ENCODE data around the gene OR2AG1. TPM values are rescaled to one million over a fixed set of nuclear protein-coding genes. Genes with fewer than 3 reads are reported as not detected.
"Not testable (repeated sequence)": the region's sequence is repeated elsewhere in the genome, so short reads cannot be mapped to it uniquely, and the experiment has no call there.

OR2AG1 gene
- total RNA-seq, 2 experiments from 2014 or later, result not detected

- no peak overlapping the region for H3K4me3 Mint-ChIP-seq
- peaks cover 3% of the 10 kb centered on the region for H3K9me3 Mint-ChIP-seq
- H3K36me3 Mint-ChIP-seq, result peaks cover 12% of the 10 kb centered on the region
- POLR2A ChIA-PET, result interaction anchor here (0.7 to 2.3 kb wide), 6 partner anchors 9 to 266 kb away, joined by 3 to 8 read pairs (median 5); partner anchors contain the start of genes ARFIP2, RRP8, TAF10 and TIMM10B
- no peak overlapping the region for H3K27ac Mint-ChIP-seq
- ATAC-seq (ENCODE audit: low read depth) (no peak), DNase-seq (no peak)
- peaks cover 28% of the 10 kb centered on the region for H3K4me1 Mint-ChIP-seq
- H3K27me3 Mint-ChIP-seq, result no peaks in the 10 kb centered on the region
These were observed 35.6 kb upstream of the OR2AG1 start for GRCh38 chr11:6747097-6747668.

DNA sequence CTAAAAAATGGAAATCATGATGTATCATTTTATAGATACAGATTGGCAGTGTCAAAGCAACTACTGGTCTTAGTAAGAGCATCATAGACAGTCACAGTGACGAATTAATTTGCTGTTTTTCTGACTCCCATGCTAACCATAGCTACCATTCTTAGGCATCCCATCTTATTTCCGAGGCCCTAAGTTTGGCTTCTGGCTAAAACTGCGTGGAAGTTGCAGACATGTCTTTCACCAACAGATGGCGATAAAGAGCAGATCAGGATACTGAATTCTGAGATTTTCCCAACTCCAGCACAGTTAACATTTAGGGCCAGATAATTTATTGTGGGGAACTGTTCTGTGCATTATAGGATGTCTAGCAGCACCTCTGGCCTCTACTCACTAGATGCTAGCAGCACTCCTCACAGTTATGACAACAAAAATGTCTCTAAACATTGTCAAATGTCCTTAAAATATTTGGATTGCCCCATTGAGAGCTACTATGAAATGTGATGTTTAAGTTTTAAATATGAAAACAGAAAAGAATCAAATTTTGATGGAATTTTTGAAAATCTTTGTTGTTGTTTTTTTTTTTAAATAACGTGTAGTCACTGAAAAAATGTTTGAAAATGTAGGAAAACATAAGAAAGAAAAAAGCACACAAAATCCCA, 27.4 kb upstream of the OR2AG1 start:
- peaks cover 3% of the 10 kb centered on the region for H3K36me3 Mint-ChIP-seq
- POLR2A ChIA-PET, result interaction anchor here (2.4 kb wide), 1 partner anchor 9 kb away, joined by 8 read pairs; no protein-coding TSS in a partner anchor
- no peak for DNase-seq
- H3K9me3 Mint-ChIP-seq, result peaks cover 3% of the 10 kb centered on the region
- ATAC-seq (ENCODE audit: low read depth), result peak; percentile 53
- H3K4me1 Mint-ChIP-seq, result peaks cover 13% of the 10 kb centered on the region
- no peaks in the 10 kb centered on the region for H3K27me3 Mint-ChIP-seq
- H3K4me3 Mint-ChIP-seq, result no peak overlapping the region
- H3K27ac Mint-ChIP-seq, result no peak overlapping the region

- no peak for ATAC-seq (ENCODE audit: low read depth)
- DNase-seq, result no peak
- no peak overlapping the region for H3K27ac Mint-ChIP-seq
- peaks cover under 1% of the 10 kb centered on the region for H3K9me3 Mint-ChIP-seq
- no peak overlapping the region for H3K4me3 Mint-ChIP-seq
- peaks cover under 1% of the 10 kb centered on the region for H3K36me3 Mint-ChIP-seq
- POLR2A ChIA-PET, result interaction anchor here (2.4 kb wide), 1 partner anchor 10 kb away, joined by 8 read pairs; no protein-coding TSS in a partner anchor
- peaks cover under 1% of the 10 kb centered on the region for H3K27me3 Mint-ChIP-seq
- H3K4me1 Mint-ChIP-seq, result peaks cover 8% of the 10 kb centered on the region
These were observed 26.9 kb upstream of the OR2AG1 start for GRCh38 chr11:6755953-6756347.

DNA sequence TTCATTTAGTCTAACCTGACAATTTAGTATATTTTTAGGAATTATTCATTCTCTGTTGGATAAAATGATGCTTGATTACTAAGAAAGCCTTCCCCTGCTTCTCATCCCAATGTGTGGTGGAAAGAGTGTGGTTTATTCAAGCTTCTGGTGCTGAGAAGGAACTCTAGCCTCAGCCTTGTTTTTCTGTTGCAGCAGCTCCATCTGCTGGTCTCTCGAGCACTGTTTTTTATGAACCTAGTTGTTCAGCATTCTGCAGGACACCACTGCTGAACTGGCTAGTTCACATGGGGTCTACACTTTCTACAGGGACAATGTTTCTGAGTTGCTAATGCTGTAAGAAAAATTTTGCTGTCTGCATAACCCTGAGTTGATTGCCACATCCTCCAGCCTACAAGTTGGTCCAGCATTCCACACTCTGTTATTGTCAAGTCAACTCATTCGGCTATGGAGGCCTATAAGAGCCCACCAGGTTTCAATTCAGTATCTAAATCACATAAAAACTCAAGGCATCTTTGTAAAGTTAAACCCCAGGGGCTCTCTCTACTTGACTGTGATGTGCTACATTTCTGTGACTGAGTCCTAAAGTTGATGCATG, 25.4 kb upstream of the OR2AG1 start:
- ATAC-seq (ENCODE audit: low read depth) (peak; percentile 74), DNase-seq (no peak)
- H3K27me3 Mint-ChIP-seq, result peaks cover 4% of the 10 kb centered on the region
- H3K9me3 Mint-ChIP-seq, result no peaks in the 10 kb centered on the region
- no peak overlapping the region for H3K27ac Mint-ChIP-seq
- no peaks in the 10 kb centered on the region for H3K36me3 Mint-ChIP-seq
- no peak overlapping the region for H3K4me3 Mint-ChIP-seq
- POLR2A ChIA-PET, result no interaction called here
- H3K4me1 Mint-ChIP-seq, result peaks cover 8% of the 10 kb centered on the region

DNA sequence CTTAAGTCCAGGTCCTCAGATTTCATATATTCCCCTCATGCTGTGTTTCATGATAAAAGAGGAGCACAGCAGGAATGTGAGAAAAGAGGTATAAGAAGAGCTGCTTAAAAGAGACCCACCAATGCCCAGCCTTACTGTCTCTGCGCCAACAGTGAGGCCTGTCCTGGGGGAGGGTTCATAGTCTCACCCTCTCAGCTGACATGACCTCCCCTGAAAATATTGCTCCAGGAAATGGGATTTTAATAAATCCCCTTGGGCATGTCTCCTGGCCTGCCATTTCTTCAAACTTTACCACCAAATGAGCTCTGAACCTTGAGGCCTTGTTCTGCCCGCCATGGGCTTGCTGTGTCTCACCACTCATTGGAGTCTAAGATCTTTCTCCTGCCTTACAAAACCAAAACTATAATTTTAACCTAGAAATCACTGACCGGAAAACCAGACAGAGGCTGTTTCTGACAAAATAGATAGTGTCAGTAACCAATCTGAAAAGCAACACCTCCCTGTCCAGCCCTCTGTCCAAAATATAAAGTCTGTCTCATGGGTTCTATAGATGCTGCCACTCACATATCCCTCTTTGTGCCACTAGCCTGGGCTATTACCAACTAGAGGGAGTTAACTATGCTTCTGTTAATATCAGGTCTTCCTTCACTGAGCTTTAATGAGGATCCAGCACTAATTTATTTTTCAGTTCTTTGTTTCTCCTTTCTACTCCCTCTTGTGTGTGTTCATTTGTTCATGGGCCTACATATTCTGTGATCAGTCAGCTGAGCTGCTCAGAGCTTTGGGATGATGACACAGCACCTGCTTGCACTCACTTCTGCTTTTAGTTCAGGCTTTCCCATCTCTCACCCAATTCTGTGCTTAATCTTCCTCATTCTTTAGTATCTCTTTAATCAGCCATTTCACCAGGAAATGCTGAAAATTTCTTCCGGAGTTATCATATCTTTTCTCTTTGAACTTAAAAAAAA, 10.6 kb upstream of the OR2AG1 start, which contains the start of gene OR2AG2:
OR2AG2 (minus strand) TSS at position 51 of the 968 bp plus-strand sequence. CDS start 3,019 bp downstream, outside the sequence.
- H3K27ac Mint-ChIP-seq, result no peak within 1 kb of the TSS
- no peaks in the 10 kb centered on the region for H3K36me3 Mint-ChIP-seq
- DNase-seq (no peak), ATAC-seq (ENCODE audit: low read depth) (no peak)
- POLR2A ChIA-PET, result no interaction called here
- no peak within 1 kb of the TSS for H3K4me3 Mint-ChIP-seq
- peaks cover 14% of the 10 kb centered on the region for H3K27me3 Mint-ChIP-seq
- H3K9me3 Mint-ChIP-seq, result no peaks in the 10 kb centered on the region
- H3K4me1 Mint-ChIP-seq, result no peaks in the 10 kb centered on the region

DNA sequence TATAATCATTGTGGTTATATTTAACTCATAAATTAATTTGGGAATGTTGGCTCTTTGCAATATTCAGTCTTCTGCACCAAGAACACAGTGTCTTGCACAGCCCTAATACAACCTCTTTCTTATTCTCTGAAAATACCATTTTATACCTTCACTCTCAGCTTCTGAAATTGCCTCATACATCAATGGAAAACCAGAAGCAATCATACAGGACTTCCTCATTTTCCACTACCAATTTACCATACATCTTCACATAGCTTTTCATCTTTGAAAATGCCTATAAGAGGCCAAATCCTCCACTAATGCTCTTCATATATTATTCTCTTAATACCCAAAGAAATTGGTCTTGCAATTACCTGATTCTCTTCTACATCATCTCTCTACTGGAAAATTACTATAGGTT, 4.3 kb upstream of the OR2AG1 start:
- no peaks in the 10 kb centered on the region for H3K36me3 Mint-ChIP-seq
- DNase-seq, result no peak
- no peak overlapping the region for H3K27ac Mint-ChIP-seq
- peaks cover 14% of the 10 kb centered on the region for H3K27me3 Mint-ChIP-seq
- POLR2A ChIA-PET, result no interaction called here
- H3K4me3 Mint-ChIP-seq, result no peak overlapping the region
- no peaks in the 10 kb centered on the region for H3K4me1 Mint-ChIP-seq
- ATAC-seq (ENCODE audit: low read depth), result no peak
- no peaks in the 10 kb centered on the region for H3K9me3 Mint-ChIP-seq

- Mint-ChIP-seq H3K27me3 (peaks cover 11% of the 10 kb centered on the region), H3K4me3 (no peak overlapping the region), H3K27ac (no peak overlapping the region), H3K36me3 (no peaks in the 10 kb centered on the region), H3K4me1 (no peaks in the 10 kb centered on the region), H3K9me3 (no peaks in the 10 kb centered on the region)
- POLR2A ChIA-PET, result interaction anchor here (0.6 kb wide), 1 partner anchor 661 kb away, joined by 3 read pairs; no protein-coding TSS in a partner anchor
- DNase-seq (no peak), ATAC-seq (ENCODE audit: low read depth) (no peak)
These were observed 2.0 kb upstream of the OR2AG1 start for GRCh38 chr11:6780829-6781228.

GRCh38 chr11:6790546-6790945, 7.7 kb downstream of the OR2AG1 start:
- ATAC-seq (ENCODE audit: low read depth) (no peak), DNase-seq (no peak)
- H3K36me3 Mint-ChIP-seq, result no peaks in the 10 kb centered on the region
- no peak overlapping the region for H3K27ac Mint-ChIP-seq
- no peak overlapping the region for H3K4me3 Mint-ChIP-seq
- no peaks in the 10 kb centered on the region for H3K4me1 Mint-ChIP-seq
- H3K9me3 Mint-ChIP-seq, result no peaks in the 10 kb centered on the region
- peaks cover 15% of the 10 kb centered on the region for H3K27me3 Mint-ChIP-seq
- POLR2A ChIA-PET, result no interaction called here

GRCh38 chr11:6794639-6795038, 11.8 kb downstream of the OR2AG1 start:
- Mint-ChIP-seq H3K27me3 (no peaks in the 10 kb centered on the region), H3K9me3 (no peaks in the 10 kb centered on the region), H3K27ac (no peak overlapping the region), H3K4me3 (no peak overlapping the region), H3K4me1 (no peaks in the 10 kb centered on the region), H3K36me3 (no peaks in the 10 kb centered on the region)
- ATAC-seq (ENCODE audit: low read depth) (no peak), DNase-seq (no peak)
- POLR2A ChIA-PET, result no interaction called here

GRCh38 chr11:6799402-6799801, 16.6 kb downstream of the OR2AG1 start, which contains the start of gene OR6A2:
Gene OR6A2, minus strand, starts transcription at chr11:6799689. Its CDS starts 3,981 bp downstream, at chr11:6795708.
- Mint-ChIP-seq H3K27me3 (no peaks in the 10 kb centered on the region), H3K4me3 (no peak within 1 kb of the TSS), H3K9me3 (no peaks in the 10 kb centered on the region), H3K36me3 (no peaks in the 10 kb centered on the region), H3K27ac (no peak within 1 kb of the TSS), H3K4me1 (no peaks in the 10 kb centered on the region)
- DNase-seq, result no peak
- POLR2A ChIA-PET, result no interaction called here
- ATAC-seq (ENCODE audit: low read depth), result no peak

DNA sequence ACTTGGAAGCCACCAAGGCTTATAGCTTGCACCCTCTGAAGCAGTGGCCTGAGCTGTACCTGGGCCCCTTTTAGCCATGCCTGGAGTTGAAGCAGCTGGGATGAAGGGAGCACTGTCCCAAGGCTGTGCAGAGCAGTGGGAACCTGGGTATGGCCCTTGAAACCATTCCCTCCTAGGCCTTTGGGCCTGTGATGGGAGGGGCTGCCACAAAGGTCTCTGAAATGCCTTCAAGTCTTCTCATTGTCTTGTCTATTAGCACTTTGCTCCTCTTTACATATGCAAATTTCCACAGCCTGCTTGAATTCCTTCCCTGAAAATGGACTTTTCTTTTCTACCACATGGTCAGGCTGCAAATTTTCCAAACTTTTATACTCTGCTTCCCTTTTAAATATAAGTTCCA, 18.3 kb downstream of the OR2AG1 start:
- H3K27ac Mint-ChIP-seq; H3K9me3 Mint-ChIP-seq; H3K36me3 Mint-ChIP-seq; H3K4me3 Mint-ChIP-seq; POLR2A ChIA-PET; DNase-seq; H3K27me3 Mint-ChIP-seq; H3K4me1 Mint-ChIP-seq; ATAC-seq (ENCODE audit: low read depth): not testable (repeated sequence)

DNA sequence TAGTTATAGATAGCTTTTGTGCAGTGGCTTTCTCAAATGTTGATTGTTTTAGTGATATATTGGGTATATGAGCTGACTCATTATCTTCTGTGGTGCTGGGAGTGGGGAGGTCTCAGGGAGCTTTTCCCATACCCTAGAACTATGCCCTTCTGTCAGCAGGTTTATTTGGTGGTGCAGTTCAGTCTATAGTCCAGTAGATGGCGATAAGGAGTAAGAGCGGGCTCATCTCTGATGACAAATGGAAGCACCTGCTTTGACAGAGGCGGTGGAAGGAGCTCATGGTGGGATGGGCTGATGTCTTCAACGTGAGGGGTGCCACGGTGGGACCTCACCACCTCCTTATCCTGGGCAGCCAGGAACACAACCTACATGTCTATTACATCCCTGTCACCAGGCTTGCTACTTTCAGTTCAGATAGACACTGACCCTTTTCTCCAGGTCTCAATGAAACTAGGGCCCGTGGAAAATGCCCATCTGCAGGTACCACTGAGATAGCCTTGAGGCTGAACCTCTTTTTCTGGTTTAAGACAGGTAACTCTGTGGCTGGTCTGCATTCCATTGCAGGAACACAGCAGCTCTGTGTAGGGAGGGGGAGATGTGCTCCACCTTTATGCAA, 29.7 kb downstream of the OR2AG1 start:
- no peak for DNase-seq
- H3K27ac Mint-ChIP-seq, result no peak overlapping the region
- H3K27me3 Mint-ChIP-seq, result peaks cover 28% of the 10 kb centered on the region
- no peaks in the 10 kb centered on the region for H3K4me1 Mint-ChIP-seq
- H3K9me3 Mint-ChIP-seq, result no peaks in the 10 kb centered on the region
- POLR2A ChIA-PET, result interaction anchor here (0.6 to 0.8 kb wide), 3 partner anchors 50 to 501 kb away, joined by 3 read pairs; partner anchors contain the start of gene OR10A2
- ATAC-seq (ENCODE audit: low read depth), result peak; percentile 78
- no peaks in the 10 kb centered on the region for H3K36me3 Mint-ChIP-seq
- no peak overlapping the region for H3K4me3 Mint-ChIP-seq

All from activated naive CD8-positive, alpha-beta T cell treated with anti-CD3 and anti-CD28 coated beads, Interleukin-2, amount 10 ng/mL, durations not matched to agents 7 days and 5 days (primary cell).